Measurements from ENCODE around the gene DYRK1A.

Gene DYRK1A

DNA sequence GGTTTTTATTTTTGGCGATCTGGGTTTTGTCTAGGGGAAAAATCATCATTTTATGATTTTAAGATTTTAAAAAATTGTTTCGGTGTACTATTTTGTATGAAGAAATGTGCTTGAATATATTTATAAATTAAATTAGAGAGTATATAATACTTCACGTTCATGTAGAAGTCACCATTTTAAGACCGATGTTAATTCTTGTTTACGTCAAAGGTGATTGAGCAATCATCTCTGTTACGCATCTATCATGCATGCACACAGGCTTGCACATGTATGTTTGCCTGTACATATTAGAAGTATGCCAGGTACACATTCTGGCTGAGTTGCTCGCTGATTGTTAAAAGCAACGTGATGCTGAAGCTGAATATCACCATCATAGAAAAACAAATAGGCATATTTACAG, 54.7 kb downstream of the DYRK1A start:
- no peak for DNase-seq

DNA sequence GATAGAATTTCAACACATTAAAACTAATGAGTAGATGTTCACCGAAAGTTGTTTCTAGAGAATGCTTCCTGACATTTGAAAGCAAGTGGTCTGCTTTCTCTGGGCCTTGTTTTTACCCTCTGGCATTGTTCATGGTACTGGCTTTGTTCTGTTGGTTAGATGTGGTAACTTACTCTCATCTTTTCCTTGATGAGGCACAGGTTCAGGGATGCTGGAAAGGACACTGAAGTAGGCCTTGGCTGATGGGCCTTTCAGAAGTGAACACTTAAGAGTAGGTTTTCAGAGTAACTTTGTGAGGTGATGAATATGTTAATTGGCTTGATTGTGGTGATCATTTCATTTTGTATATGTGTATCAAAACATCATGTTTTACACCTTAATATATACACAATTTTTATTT, 55.8 kb downstream of the DYRK1A start:
- DNase-seq: no peak

DNA sequence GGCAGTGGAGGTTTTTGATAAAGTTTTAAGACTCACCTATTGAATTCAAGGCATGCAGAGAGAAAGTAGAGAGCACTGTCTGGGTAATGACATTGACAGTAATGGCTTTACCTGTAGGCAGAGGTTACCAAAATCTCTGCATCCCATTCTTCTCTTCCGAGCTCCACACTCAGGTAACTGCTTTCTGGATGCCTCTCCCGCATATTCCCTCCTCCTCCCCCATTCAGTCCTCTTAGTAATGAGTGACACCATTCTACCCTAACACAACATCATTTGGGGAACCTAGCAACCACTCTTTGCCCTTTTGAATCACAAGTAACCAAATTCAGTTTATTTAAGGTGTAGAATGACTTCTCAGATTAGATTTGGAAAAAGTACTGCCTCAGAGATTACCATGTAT, 56.5 kb downstream of the DYRK1A start:
- no peak for DNase-seq

DNA sequence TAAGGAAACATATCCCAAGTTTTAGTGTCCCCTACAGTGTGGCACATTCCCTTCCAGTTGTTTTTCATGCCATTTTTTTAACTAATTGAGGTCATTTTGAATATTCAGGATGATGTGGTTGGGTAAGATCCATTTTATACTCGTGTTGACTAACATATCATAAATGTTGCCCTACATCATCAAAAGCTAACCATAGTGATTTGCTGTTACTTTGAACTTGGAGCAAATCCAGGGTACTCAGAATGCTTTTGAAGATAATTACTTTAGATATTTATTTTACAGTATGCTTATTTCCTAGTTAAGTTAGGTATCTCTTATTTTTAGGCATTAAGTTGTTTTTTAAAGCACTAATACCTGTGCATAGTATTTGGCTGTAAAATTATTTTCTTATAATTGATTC, 57.8 kb downstream of the DYRK1A start:
- DNase-seq: no peak

DNA sequence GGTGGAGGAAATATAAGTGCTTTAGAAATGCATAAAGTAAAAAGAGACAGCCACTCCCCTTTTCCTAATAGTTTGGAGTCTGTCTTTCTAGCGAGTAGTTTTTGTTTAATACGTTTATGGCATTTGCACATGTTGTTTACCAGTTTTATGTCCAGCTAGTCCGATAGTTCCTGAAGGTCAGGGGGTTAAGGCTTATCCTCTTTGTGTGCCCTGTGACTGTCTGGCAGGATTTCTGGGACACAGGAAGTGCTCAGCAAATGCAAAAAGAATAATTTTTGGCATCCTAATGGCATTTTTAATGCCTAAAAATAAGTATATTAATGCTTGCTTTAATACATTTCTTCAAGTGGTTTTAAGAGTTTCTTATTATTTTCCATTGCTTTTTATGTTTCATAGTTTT, 58.4 kb downstream of the DYRK1A start:
- no peak for DNase-seq

DNA sequence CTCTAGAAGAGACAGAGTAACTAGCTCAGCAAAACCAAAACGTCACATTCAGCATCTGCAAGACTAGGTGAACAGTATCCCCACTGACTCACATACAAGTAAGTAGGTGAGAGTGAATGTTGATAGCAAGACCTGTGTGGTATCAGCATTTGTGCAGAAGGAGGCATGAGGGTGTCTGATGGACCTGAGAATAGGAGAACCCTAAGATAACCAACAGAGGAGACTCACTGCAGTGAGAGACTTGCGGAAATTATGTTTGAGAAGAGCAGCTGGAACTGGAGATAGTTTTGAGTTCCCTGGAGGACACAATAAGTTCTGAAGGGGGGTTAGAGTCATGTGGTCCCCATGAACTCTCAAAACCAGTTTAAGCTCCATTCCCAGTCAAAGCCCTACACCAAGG, 59.1 kb downstream of the DYRK1A start:
- no peak for DNase-seq

DNA sequence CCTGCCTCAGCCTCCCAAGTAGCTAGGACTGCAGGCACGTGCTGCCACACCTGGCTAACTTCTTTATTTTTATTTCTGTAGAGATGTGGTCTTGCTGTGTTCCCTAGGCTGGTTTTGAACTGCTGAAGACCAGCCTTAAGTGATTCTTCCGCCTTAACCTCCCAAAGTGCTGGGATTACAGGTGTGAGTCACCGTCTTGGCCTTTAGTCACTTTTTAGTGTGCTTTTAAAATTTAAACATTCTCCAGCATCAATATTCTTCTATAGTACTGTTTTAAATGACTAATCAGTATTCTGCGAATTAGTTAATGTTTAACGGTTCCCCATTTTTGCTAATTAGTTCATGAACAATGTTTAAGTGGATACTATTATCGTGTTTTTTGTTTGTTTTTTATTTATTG, 60.6 kb downstream of the DYRK1A start:
- DNase-seq: no peak

DNA sequence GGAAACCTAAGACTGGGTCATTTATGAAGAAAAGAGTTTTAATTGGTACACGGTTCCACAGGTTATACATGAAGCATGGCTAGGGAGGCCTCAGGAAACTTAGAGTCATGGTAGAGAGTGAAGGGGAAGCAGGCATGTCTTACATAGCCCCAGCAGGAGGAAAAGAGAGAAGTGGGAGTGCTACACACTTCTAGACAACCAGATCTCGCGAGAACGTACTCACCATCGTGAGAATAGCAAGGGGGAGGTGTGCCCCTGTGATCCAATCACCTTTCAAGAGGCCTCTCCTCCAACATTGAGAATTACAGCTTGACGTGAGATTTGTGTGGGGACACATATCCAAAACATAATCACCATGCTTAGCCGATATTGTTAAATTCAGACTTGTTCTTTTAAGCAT, 62.8 kb downstream of the DYRK1A start:
- DNase-seq: no peak

DNA sequence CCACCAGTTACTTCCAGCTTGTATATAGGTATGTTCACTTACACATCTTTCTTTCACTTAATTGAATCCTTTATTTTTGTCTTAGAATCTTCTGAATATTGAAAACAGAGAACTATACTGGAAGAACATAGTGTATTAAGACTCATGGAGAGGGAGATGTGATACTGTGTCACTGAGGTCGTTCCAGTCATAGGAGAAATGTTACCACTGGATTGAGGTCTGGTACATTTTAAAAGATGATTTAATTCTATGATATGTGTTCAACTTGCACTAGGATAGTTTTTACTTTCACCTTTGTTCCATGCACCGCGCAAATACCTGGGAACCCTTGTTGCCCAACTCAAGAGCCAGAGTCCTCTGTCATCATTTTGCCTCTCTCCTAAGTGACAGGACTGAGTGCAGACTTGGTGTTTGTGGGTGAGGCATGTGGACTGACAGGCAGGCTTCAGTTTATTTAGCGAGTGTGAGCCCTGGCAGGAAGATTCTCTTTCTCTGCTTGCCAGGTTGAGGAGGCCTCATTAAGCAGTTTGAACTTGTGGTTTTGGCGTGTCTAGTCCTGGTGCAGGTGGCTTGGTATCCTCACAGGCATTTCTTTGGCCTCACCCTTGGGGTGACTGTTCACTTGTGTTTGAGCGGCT, 63.7 kb downstream of the DYRK1A start:
- no peak for DNase-seq

DNA sequence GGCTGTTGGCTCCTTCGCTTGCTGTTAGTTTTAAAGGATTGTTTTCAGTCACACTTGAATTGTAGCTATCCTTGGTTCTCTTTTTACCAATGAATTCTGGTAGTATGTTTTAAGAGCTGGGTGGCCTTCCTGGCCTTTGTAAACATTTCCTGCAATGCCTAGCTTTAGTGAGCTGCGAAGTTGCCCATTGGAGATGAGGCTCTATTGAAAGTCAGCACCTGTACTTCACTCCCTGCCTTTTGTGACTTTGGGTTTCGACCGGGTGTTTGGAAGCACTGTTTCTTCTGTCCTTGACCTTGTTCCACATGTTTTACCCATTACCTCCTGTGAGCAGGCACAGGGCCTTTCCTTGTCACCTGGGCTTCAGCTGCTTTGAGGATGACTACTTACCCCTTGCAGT, 64.7 kb downstream of the DYRK1A start:
- DNase-seq: peak in 1 of 2 experiments; percentile 21

DNA sequence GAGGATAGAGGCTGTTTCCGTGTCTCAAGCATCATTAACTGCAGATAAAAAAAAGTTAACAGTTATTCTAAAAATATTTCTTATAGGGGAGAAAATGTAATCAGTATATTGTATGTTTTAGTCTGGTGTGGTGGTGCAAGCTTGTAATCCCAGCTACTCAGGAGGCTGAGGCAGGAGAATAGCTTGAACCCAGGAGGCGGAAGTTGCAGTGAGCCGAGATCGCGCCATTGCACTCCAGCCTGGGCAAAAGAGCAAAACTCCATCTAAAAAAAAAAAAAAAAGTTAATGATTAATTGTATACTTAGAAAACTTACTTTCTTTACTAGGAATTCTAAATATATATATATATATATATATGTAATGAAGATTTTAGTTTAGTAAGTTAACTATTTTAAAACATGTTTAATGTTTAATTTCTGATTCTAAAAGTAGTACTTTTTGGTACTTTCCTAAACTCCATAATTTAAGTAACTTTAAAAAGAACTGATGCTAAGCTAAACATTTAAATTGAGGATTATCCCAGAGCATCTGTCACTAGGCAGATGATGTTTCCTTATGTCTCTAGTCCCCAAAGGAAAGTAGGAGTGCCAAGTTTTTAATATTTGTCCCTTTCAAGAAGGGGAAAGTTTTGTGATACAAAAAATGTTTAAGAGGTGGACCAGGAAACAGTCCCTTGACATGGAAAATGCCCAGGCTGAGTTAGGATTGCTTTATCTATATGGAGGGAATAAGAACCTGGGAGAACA, 66.3 kb downstream of the DYRK1A start:
- peak; percentile 51 to 75 for DNase-seq

DNA sequence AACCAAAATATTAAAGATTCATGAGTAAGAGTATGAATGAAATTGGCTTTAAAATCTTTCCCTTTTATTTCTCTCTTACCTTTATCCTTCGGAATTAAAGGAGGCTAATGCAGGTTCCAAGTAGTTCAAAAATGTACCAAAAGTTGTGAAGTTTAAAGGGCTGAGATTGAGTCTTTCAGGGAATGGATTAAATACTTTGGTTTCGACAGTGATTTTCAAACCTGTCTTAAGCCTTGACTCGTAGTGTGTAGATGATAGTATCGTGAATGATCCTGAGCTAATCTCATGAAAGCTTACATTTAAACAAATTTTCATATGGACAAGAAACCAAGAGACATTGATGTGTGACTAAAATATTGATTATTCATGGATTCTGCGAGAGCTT, 66.9 kb downstream of the DYRK1A start:
- DNase-seq: peak in 1 of 2 experiments; percentile 39

DNA sequence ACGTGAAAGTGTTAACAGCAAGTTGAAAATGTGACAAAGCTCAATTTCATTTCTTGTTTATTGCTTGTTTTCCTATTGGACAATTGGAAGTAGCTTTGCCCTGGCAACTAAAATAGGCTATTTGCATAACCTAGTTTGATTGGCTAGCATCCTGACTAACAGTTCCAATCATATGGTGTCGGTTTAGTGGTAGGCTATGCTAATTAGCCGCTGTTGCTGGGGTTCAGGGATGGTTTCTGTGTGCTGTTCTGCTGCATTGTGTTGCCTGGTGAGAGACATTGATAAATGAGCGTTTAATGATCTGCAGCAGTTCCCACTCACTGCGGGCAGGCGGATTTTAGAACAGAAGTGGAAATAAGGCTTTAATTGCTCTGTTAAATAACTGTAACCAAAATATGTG, 68.5 kb downstream of the DYRK1A start:
- DNase-seq: peak; percentile 98 to 100

DNA sequence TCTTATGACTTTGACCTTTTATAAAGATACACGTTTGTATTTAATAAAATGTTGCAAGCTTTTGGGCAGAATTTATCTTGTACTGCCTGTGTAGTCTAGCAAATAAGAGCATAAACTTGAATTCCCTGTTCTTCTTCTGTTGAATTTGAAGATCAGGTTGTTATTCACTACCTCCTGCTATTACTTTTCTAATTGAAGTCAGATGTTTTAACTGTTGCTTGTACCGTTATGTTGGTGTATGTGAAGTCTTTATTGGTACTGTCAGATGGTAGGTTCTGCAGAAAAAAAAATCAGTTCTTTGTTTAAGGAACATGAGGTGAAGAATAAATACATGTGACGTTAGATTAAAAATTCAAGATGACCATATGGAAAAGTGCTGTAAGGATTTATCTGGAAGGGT, 69.1 kb downstream of the DYRK1A start:
- DNase-seq: peak in 1 of 2 experiments; percentile 53

DNA sequence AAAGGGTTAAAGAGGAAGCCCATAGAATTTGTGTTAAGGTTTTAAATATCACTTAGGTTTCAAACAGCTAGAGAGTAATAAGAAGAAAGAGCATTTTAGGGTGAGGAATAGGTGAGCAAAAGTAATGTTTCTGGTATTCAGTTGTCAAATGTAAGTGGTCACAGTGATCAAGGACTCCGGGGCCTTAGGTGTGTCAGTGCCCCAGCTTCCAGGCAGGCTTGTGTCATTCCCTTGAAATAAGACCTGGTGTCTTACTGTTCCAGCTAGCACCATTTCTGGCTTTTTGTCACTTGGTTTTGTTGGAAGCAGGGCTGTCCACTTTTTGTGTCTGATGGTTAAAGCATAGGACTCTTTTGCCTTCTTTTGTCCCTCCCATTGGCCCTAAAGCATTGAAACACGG, 69.6 kb downstream of the DYRK1A start:
- DNase-seq: peak in 1 of 2 experiments; percentile 46

DNA sequence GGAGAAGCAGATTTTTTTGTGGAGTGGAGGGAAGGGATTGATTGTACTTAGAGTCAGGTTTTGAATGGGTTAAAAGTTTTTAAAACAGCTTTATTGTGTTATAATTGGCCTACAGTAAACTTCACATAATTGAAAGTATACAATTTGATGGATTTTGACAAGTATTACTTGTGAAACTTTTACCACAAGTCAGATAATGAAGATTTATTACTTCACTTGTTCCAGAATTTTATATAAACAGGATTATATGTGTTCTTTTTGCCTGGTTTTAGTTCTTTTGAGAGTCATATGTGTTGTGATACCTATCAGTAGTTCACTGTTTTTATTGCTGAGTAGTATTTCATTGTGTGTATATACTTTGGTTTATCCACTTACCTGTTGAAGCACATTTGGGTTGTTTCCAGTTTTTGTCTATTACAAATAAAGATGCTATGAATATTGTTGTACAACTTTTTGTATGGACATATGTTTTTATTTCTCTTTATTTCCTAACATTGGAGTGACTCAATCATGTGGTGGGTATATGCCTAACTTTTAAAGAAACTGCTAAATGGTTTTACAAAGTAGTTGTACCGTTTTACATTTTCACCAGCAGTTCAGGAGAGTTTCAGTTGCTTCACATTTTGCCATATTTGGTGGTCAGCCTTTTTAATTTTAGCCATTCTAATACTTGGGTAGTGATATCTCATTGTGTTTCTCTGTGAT, 71.0 kb downstream of the DYRK1A start:
- no peak for DNase-seq

DNA sequence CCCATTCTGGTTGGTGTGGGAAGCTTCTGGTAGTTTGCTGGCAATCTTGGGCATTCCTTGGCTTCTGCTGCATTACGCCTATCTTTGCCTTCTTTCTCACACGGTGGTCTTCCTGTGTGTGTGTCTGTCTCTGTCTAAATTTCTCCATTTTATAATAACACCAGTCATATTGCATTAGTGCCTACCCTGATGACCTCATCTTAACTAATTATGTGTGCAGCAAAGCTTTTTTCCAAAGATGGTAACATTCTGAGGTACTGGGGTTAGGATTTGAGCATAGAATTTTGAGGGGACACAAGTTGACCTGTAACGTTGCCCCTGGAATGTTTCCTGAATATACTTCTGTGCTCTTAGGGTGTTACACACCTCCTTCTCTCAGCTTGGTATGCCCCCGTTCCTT, 77.1 kb downstream of the DYRK1A start:
- no peak for DNase-seq

DNA sequence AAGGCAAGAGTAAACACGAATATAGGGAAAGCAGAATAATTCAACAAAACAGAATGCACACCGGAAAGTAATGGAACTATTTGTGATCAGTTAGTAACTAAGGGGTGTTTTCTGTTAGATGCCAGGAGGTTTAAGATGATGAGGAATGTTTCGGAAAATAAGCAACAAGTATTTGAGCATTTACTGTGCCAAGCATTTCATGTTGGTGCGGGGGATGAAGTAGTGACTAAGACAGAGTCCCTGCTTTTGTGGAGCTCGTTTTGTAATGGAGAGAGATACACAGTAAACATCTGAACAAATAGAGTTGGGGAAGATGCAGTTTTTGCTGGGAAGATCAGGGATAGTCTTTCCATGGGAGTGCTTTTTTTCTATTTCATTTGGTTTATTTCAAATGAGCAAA, 78.7 kb downstream of the DYRK1A start:
- no peak for DNase-seq

DNA sequence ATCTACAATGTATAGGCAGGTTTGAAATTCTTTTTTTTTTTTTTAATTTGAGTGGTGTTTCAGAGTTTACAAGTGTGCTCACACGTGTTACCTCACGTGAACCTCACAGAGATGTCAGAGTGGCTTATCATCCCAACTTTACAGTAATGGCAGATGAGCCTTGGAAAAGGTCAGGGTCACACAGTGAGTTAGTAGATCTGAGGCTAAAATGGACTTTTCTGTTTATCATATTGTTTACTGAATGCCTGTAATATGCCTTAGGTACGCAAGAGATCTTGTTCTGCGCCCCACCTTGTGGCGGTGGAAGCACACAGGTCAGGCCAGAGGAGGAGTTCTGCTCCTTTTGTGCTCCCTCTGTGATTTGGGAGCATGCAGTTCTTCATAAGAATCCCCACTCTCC, 80.0 kb downstream of the DYRK1A start:
- no peak for DNase-seq

DNA sequence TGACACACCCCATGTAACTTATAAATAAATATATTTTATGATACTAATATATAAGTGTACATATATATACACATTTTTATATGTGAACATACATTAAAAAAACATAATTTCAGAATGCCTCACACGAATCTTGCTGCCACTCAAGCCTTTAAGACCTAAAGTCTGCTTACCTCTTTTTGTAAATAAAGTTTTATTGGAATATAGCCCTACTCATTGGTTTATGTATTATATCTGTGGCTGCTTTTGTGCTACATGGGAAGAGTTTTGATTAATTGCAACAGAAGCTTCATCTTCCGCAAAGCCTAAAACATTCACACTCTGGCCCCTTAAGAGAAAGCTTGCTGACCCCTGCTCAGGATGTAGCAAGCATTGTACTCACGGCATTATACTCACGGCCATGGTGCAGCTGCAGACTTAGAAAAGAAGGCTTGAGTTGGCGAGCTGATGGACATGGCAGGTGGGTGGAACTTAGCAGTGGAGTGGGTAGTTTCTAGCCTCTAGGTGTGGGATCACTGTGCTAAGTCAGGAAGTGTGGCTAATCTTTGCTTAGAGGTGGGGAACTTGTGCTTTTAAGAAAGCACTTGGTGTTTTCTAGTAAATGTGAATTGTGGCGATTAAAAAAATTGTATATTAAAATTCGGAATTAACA, 80.8 kb downstream of the DYRK1A start:
- peak in 1 of 2 experiments; percentile 29 for DNase-seq

DNA sequence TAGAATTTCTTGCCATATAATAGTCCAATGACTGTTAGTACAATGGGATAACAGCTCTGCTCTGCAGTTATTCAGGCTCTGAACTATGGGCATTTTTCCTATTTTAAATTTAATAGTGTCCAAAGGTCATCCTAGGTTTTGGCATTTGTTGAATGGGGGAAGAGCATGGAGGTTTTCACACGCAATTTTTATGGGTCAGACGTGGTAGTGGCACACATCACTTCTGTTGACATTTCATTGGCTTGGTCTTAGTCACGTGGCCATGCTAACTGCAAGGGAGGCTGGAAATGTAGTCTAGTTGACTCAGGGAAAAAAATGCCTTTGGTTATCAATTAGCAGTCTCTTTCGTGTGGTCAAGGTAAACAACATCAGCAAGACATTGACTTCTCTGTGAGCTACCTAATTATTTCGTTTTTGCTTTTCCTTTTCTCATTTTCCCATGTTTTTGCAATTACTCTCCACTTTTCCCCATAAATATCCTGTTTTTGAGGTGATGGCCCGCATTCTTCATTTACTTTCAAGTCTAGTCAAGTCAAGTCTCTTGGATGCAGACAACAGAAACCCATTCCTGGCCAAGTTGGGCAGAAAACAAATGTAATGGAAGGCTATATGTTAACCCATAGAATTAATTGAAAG, 82.8 kb downstream of the DYRK1A start:
- DNase-seq: no peak

DNA sequence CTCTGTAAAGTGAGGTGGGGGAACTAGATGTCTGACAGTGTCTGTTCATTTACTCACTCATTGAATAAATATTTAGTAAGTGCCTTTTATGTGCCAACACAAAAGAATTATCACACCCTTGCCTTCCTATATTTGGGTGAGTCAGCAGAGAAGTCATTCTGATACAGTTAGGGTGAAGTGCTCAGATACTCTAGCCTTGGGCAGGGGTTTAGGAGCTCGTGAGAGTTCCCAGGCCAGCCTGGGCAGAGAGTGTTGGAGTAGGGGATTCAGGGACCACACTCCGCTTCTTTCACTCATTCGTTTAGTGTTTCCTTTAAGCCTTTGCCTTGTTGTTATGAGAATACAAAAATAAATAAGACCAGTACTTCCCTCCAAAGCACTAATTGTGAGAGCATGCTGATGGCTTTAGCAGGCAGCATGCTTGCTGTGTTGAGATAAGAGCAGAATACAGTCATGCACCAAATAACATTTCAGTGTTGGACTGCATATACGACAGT, 83.9 kb downstream of the DYRK1A start:
- DNase-seq: no peak

DNA sequence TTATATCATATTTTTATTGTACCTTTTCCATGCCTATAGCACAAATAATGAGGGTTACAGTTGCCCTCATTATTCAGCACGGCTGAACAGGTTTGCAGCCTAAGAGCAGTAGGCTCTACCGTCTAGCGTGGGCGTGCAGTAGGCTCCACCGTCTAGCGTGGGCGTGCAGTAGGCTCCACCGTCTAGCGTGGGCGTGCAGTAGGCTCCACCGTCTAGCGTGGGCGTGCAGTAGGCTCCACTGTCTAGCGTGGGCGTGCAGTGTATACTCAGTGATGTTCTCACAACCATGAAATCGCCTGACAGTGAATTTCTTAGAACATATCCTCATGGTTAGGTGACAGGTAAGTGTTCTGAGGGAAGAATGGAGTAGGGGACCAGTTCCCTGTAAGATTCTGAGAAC, 84.9 kb downstream of the DYRK1A start:
- no peak for DNase-seq

Measured in NCI-H524 (cell line).